WTC11 (cell line): ENCODE results near the gene OVCA2. TPM values are rescaled to one million over a fixed set of nuclear protein-coding genes. Genes with fewer than 3 reads are reported as not detected.

ENCODE experiments used
- ATAC-seq: fragments of 200-7000 bp; cut with Tn5 transposase; 2 replicates; pipeline ENCODE4 v1.10.0; 2021; ENCODE audit warnings: mild to moderate bottlenecking, moderate library complexity
- CTCF ChIA-PET: fragments of 300-600 bp; sonication (Branson Sonifier 250); formaldehyde crosslinking; loops from one replicate; lab custom pipeline; 2021; ENCODE audit warnings: antibody characterized with exemption; lab: Charles Lee
- POLR2A ChIA-PET: fragments of 350-600 bp; sonication (Branson Sonifier 250); formaldehyde crosslinking; loops from one replicate; lab custom pipeline; 2021; ENCODE audit warnings: antibody characterized with exemption; lab: Charles Lee
- DNase-seq: peaks from one replicate; pipeline ENCODE4 v3.0.0; 2021; ENCODE audit warnings: low spot score
- H3K27ac Mint-ChIP-seq: 2 replicates; pipeline ENCODE4 v1.8.0; 2021; ENCODE audit warnings: mixed read lengths
- H3K27me3 Mint-ChIP-seq: 2 replicates; pipeline ENCODE4 v1.8.0; 2021; ENCODE audit warnings: low read depth, mild to moderate bottlenecking, moderate library complexity, mixed read lengths
- H3K36me3 Mint-ChIP-seq: 2 replicates; pipeline ENCODE4 v1.8.0; 2021; ENCODE audit warnings: mixed read lengths
- H3K4me1 Mint-ChIP-seq: 2 replicates; pipeline ENCODE4 v1.8.0; 2022; ENCODE audit warnings: mixed read lengths
- H3K4me3 Mint-ChIP-seq: 2 replicates; pipeline ENCODE4 v1.8.0; 2021; ENCODE audit warnings: mild to moderate bottlenecking, moderate library complexity, mixed read lengths
- H3K9me3 Mint-ChIP-seq: 2 replicates; pipeline ENCODE4 v1.8.0; 2021; ENCODE audit warnings: mixed read lengths
- EMX1 ChIP-seq: fragments of 250-450 bp; sonication (Bioruptor Pico); IDR thresholded peaks from 2 replicates; pipeline ENCODE4 v1.8.0; 2021; ENCODE audit warnings: mild to moderate bottlenecking
- HMGA2 ChIP-seq: fragments of 250-450 bp; sonication (Bioruptor Pico); IDR thresholded peaks from 2 replicates; pipeline ENCODE4 v1.4.0; 2021; ENCODE audit warnings: mild to moderate bottlenecking, moderate library complexity
- NR3C1 ChIP-seq: sonication (generic); formaldehyde crosslinking; conservative IDR thresholded peaks from 2 replicates; pipeline ENCODE4 v1.8.1; 2023; ENCODE audit warnings: low read depth, mild to moderate bottlenecking, missing genetic modification reagents
- OVOL2 ChIP-seq: fragments of 250-450 bp; sonication (Bioruptor Pico); IDR thresholded peaks from 2 replicates; pipeline ENCODE4 v1.9.0; 2021; ENCODE audit warnings: mild to moderate bottlenecking, borderline replicate concordance
- RELA ChIP-seq: sonication (generic); formaldehyde crosslinking; IDR thresholded peaks from 2 replicates; pipeline ENCODE4 v1.8.1; 2022; ENCODE audit warnings: missing genetic modification reagents, mild to moderate bottlenecking, borderline replicate concordance
- SMAD3 ChIP-seq: sonication (generic); formaldehyde crosslinking; IDR thresholded peaks from 2 replicates; pipeline ENCODE4 v1.8.0; 2022; ENCODE audit warnings: missing genetic modification reagents, mild to moderate bottlenecking, borderline replicate concordance
- TEAD4 ChIP-seq: sonication (generic); formaldehyde crosslinking; IDR thresholded peaks from 2 replicates; pipeline ENCODE4 v1.8.0; 2022; ENCODE audit warnings: mild to moderate bottlenecking, missing genetic modification reagents
- ZNF138 ChIP-seq: sonication (generic); formaldehyde crosslinking; conservative IDR thresholded peaks from 2 replicates; pipeline ENCODE4 v1.8.1; 2022; ENCODE audit warnings: mild to moderate bottlenecking, moderate library complexity, missing genetic modification reagents
- ZNF396 ChIP-seq: fragments of 250-450 bp; sonication (Bioruptor Pico); IDR thresholded peaks from 2 replicates; pipeline ENCODE4 v1.8.0; 2021; ENCODE audit warnings: mild to moderate bottlenecking, moderate library complexity, borderline replicate concordance
- ZNF671 ChIP-seq: fragments of 250-450 bp; sonication (Bioruptor Pico); IDR thresholded peaks from 2 replicates; pipeline ENCODE4 v1.8.0; 2021; ENCODE audit warnings: mild to moderate bottlenecking
- total RNA-seq: library from RNA; stranded (reverse); gene quantifications from 3 replicates; pipeline ENCODE4 v1.2.3, GENCODE V29; 2021
- TF ChIP-seq, protein P1 (sequence below): sonication (generic); formaldehyde crosslinking; conservative IDR thresholded peaks from 2 replicates; pipeline ENCODE4 v1.8.1; 2023; ENCODE audit warnings: mild to moderate bottlenecking, low read depth, missing genetic modification reagents, moderate library complexity
- TF ChIP-seq, protein P2 (sequence below): sonication (generic); formaldehyde crosslinking; IDR thresholded peaks from 2 replicates; pipeline ENCODE4 v1.8.1; 2022; ENCODE audit warnings: missing genetic modification reagents, borderline replicate concordance
- TF ChIP-seq, protein P3 (sequence below): sonication (generic); formaldehyde crosslinking; IDR thresholded peaks from 2 replicates; pipeline ENCODE4 v1.8.1; 2023; ENCODE audit warnings: mild to moderate bottlenecking, moderate library complexity, missing genetic modification reagents
- TF ChIP-seq, protein P4 (sequence below): sonication (generic); formaldehyde crosslinking; IDR thresholded peaks from 2 replicates; pipeline ENCODE4 v1.8.1; 2023; ENCODE audit warnings: mild to moderate bottlenecking, missing genetic modification reagents, moderate library complexity
- TF ChIP-seq, protein P5 (sequence below): sonication (generic); formaldehyde crosslinking; IDR thresholded peaks from 2 replicates; pipeline ENCODE4 v1.8.1; 2022; ENCODE audit warnings: low read depth, mild to moderate bottlenecking, moderate library complexity, missing genetic modification reagents, borderline replicate concordance
- TF ChIP-seq, protein P6 (sequence below): sonication (generic); formaldehyde crosslinking; IDR thresholded peaks from 2 replicates; pipeline ENCODE4 v1.8.0; 2023; ENCODE audit warnings: mild to moderate bottlenecking, missing genetic modification reagents
- TF ChIP-seq, protein P7 (sequence below): fragments of 250-450 bp; sonication (Bioruptor Pico); IDR thresholded peaks from 2 replicates; pipeline ENCODE4 v1.9.0; 2021; ENCODE audit warnings: moderate library complexity, mild to moderate bottlenecking, inconsistent platforms, borderline replicate concordance

Gene OVCA2
- total RNA-seq, 1 experiment from 2014 or later: 23.5 TPM

DNA sequence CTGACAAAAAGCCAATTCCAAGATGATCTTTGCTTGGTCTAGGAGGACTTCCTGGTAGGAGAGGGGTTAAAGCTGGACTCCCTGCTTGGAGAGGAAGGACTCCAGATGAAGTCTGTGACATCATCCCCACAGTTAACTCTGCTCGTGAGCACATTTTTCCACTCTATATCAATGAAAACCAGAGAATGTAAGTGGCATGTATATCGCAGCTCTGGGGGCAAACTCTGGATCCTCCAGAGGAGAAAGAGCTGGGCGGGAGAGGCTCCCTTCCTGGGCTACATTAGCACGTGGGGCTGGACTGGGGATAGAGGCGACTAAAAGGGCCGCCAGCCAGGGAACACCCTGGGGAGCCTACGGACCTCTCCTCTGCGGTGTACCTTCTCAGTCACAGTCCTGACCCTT lies 47.2 kb downstream of the OVCA2 start (continued):
- TF ChIP-seq OVOL2 (CRISPR knock-in tag): no peak
- no peak for TF ChIP-seq NR3C1 (CRISPR knock-in tag)
- TF ChIP-seq, protein P1, sequence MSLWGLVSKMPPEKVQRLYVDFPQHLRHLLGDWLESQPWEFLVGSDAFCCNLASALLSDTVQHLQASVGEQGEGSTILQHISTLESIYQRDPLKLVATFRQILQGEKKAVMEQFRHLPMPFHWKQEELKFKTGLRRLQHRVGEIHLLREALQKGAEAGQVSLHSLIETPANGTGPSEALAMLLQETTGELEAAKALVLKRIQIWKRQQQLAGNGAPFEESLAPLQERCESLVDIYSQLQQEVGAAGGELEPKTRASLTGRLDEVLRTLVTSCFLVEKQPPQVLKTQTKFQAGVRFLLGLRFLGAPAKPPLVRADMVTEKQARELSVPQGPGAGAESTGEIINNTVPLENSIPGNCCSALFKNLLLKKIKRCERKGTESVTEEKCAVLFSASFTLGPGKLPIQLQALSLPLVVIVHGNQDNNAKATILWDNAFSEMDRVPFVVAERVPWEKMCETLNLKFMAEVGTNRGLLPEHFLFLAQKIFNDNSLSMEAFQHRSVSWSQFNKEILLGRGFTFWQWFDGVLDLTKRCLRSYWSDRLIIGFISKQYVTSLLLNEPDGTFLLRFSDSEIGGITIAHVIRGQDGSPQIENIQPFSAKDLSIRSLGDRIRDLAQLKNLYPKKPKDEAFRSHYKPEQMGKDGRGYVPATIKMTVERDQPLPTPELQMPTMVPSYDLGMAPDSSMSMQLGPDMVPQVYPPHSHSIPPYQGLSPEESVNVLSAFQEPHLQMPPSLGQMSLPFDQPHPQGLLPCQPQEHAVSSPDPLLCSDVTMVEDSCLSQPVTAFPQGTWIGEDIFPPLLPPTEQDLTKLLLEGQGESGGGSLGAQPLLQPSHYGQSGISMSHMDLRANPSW: no peak
- TF ChIP-seq EMX1 (CRISPR knock-in tag): no peak
- TF ChIP-seq HMGA2: no peak
- TF ChIP-seq SMAD3: no peak
- no peak for TF ChIP-seq ZNF138
- no peak for TF ChIP-seq ZNF671 (CRISPR knock-in tag)
- TF ChIP-seq, protein P2, sequence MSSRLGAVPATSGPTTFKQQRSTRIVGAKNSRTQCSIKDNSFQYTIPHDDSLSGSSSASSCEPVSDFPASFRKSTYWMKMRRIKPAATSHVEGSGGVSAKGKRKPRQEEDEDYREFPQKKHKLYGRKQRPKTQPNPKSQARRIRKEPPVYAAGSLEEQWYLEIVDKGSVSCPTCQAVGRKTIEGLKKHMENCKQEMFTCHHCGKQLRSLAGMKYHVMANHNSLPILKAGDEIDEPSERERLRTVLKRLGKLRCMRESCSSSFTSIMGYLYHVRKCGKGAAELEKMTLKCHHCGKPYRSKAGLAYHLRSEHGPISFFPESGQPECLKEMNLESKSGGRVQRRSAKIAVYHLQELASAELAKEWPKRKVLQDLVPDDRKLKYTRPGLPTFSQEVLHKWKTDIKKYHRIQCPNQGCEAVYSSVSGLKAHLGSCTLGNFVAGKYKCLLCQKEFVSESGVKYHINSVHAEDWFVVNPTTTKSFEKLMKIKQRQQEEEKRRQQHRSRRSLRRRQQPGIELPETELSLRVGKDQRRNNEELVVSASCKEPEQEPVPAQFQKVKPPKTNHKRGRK (CRISPR knock-in tag): no peak
- TF ChIP-seq, protein P3, sequence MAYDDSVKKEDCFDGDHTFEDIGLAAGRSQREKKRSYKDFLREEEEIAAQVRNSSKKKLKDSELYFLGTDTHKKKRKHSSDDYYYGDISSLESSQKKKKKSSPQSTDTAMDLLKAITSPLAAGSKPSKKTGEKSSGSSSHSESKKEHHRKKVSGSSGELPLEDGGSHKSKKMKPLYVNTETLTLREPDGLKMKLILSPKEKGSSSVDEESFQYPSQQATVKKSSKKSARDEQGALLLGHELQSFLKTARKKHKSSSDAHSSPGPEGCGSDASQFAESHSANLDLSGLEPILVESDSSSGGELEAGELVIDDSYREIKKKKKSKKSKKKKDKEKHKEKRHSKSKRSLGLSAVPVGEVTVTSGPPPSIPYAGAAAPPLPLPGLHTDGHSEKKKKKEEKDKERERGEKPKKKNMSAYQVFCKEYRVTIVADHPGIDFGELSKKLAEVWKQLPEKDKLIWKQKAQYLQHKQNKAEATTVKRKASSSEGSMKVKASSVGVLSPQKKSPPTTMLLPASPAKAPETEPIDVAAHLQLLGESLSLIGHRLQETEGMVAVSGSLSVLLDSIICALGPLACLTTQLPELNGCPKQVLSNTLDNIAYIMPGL: no peak
- TF ChIP-seq, protein P4, sequence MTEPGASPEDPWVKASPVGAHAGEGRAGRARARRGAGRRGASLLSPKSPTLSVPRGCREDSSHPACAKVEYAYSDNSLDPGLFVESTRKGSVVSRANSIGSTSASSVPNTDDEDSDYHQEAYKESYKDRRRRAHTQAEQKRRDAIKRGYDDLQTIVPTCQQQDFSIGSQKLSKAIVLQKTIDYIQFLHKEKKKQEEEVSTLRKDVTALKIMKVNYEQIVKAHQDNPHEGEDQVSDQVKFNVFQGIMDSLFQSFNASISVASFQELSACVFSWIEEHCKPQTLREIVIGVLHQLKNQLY: no peak

DNA sequence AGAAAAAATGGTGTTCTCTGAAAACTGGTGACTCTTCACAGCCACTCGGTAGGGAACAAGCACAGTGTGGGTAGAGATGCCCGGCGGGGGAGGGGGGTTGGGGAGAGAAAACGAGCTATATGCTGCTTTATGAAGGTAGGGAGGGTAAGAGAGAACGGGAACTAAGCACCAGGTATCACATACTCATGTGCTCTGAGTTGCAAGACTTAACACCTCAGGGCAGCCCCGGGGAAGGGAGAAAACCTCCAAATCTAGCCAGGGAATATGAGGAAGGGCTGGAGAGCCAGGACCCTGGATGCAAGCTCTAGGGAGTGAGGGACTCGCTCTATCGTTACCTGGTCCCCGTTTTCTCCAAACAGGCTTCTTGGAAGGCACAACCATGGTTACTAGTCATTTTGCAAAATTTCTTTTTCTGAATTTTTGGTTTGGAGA lies 48.4 kb downstream of the OVCA2 start:
- no peaks in the 10 kb centered on the region for H3K36me3 Mint-ChIP-seq
- ChIA-PET CTCF (interaction anchor here (0.9 to 2.8 kb wide), 14 partner anchors 14 to 161 kb away, joined by 3 to 26 read pairs (median 5); no protein-coding TSS in a partner anchor), POLR2A (interaction anchor here (0.6 to 1.3 kb wide), 3 partner anchors 46 to 1418 kb away, joined by 3 to 4 read pairs (median 3); no protein-coding TSS in a partner anchor)
- TF ChIP-seq ZNF396 (CRISPR knock-in tag): no peak
- TF ChIP-seq, protein P5, sequence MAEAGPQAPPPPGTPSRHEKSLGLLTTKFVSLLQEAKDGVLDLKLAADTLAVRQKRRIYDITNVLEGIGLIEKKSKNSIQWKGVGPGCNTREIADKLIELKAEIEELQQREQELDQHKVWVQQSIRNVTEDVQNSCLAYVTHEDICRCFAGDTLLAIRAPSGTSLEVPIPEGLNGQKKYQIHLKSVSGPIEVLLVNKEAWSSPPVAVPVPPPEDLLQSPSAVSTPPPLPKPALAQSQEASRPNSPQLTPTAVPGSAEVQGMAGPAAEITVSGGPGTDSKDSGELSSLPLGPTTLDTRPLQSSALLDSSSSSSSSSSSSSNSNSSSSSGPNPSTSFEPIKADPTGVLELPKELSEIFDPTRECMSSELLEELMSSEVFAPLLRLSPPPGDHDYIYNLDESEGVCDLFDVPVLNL (CRISPR knock-in tag): no peak
- TF ChIP-seq NR3C1 (CRISPR knock-in tag): no peak
- TF ChIP-seq RELA (CRISPR knock-in tag): no peak
- H3K9me3 Mint-ChIP-seq: no peaks in the 10 kb centered on the region
- peak overlapping the region; percentile 55 for H3K27ac Mint-ChIP-seq
- H3K4me3 Mint-ChIP-seq: no peak overlapping the region
- DNase-seq (no peak), ATAC-seq (no peak)
- H3K4me1 Mint-ChIP-seq: peaks cover 38% of the 10 kb centered on the region
- H3K27me3 Mint-ChIP-seq: no peaks in the 10 kb centered on the region

DNA sequence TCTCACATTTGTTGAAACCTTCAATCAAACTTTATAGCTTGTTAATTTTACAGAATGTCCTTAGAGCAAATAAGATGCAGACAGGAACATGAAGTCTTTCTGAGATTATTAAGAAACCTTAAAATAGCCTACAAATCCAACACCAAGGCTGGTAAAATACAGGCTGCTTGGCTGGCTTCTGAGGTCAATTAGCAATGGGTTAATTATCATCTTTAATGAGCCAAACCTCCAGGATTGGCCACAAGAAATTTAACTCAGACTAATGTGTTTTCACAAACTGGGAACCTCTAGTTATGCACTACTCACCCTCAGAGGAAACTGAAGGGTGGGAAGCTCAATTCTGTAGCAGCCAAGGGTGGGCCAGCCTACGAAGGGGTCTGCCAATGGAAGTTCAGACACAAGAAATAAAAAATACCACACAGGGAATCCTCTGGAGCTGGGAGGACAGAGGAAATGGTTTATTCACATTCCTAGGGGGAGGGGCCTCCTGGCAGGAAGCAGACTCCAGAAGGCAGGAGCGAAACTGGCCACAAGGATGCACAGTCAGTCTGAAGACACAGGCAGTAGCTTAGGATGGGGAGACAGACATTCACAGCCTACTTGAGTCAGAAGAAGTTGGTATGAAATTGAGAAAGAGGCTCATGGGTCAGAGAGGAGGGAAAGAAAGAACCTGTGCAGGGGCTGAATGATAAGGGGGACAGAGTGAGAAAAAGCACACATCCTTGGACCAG lies 49.1 kb downstream of the OVCA2 start:
- peak; percentile 65 for DNase-seq
- TF ChIP-seq, protein P6, sequence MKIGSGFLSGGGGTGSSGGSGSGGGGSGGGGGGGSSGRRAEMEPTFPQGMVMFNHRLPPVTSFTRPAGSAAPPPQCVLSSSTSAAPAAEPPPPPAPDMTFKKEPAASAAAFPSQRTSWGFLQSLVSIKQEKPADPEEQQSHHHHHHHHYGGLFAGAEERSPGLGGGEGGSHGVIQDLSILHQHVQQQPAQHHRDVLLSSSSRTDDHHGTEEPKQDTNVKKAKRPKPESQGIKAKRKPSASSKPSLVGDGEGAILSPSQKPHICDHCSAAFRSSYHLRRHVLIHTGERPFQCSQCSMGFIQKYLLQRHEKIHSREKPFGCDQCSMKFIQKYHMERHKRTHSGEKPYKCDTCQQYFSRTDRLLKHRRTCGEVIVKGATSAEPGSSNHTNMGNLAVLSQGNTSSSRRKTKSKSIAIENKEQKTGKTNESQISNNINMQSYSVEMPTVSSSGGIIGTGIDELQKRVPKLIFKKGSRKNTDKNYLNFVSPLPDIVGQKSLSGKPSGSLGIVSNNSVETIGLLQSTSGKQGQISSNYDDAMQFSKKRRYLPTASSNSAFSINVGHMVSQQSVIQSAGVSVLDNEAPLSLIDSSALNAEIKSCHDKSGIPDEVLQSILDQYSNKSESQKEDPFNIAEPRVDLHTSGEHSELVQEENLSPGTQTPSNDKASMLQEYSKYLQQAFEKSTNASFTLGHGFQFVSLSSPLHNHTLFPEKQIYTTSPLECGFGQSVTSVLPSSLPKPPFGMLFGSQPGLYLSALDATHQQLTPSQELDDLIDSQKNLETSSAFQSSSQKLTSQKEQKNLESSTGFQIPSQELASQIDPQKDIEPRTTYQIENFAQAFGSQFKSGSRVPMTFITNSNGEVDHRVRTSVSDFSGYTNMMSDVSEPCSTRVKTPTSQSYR (CRISPR knock-in tag): no peak
- TF ChIP-seq, protein P7, sequence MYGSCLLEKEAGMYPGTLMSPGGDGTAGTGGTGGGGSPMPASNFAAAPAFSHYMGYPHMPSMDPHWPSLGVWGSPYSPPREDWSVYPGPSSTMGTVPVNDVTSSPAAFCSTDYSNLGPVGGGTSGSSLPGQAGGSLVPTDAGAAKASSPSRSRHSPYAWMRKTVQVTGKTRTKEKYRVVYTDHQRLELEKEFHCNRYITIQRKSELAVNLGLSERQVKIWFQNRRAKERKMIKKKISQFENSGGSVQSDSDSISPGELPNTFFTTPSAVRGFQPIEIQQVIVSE (CRISPR knock-in tag): no peak
- 0 out of 2 replicates have a peak, but pooled peaks have one; percentile 49 for TF ChIP-seq TEAD4 (CRISPR knock-in tag)
- TF ChIP-seq, all 79 proteins: peak for 1
- ChIA-PET CTCF (interaction anchor here (1.0 to 2.8 kb wide), 18 partner anchors 9 to 161 kb away, joined by 3 to 26 read pairs (median 5); no protein-coding TSS in a partner anchor), POLR2A (interaction anchor here (0.6 to 1.3 kb wide), 3 partner anchors 13 to 47 kb away, joined by 3 to 6 read pairs (median 6); no protein-coding TSS in a partner anchor)
- peak; percentile 86 for ATAC-seq
- Mint-ChIP-seq H3K4me3 (no peak overlapping the region), H3K4me1 (peaks cover 44% of the 10 kb centered on the region), H3K27me3 (no peaks in the 10 kb centered on the region), H3K36me3 (no peaks in the 10 kb centered on the region), H3K9me3 (no peaks in the 10 kb centered on the region), H3K27ac (peak overlapping the region; percentile 96)
